T-cell (primary cell): ENCODE data around the gene TAF11. TPM values are rescaled to one million over a fixed set of nuclear protein-coding genes. Genes with fewer than 3 reads are reported as not detected.
"Not testable (repeated sequence)": the region's sequence is repeated elsewhere in the genome, so short reads cannot be mapped to it uniquely, and the experiment has no call there.

Experiments
- ATAC-seq, 4 experiments: fragments of 200-7000 bp in 3 of 4; fragments of 150-1000 bp in 1 of 4; cut with Tn5 transposase; replicated peaks in 1 of 4; 1 replicate in 3 of 4; 2 replicates in 1 of 4; pipeline ENCODE4 v1.10.0; 2021; ENCODE audit warnings: moderate library complexity in 3 of 4, mild to moderate bottlenecking in 2 of 4, moderate number of reproducible peaks in 1 of 4
- CTCF ChIA-PET, 2 donors: fragments of 300-600 bp; sonication (Branson Sonifier 250); formaldehyde crosslinking; loops; one replicate each; lab custom pipeline; 2022; ENCODE audit warnings: antibody characterized with exemption in 2 of 2; lab: Charles Lee
- POLR2A ChIA-PET, 2 donors: fragments of 300-600 bp; sonication (Branson Sonifier 250); formaldehyde crosslinking; loops; one replicate each; lab custom pipeline; 2022; ENCODE audit warnings: antibody characterized with exemption in 2 of 2; lab: Charles Lee
- DNase-seq, 35 experiments: peaks; one replicate each; pipeline versions ENCODE4 v3.0.0 to v3.0.0-alpha.2; 2013 to 2023
- H3K27ac ChIP-seq: one replicate; pipeline ENCODE4 v1.5.1; 2013; ENCODE audit warnings: low read length
- H3K27me3 ChIP-seq, 2 experiments: replicated peaks in 1 of 2; 1 replicate in 1 of 2; 2 replicates in 1 of 2; pipeline versions ENCODE4 v1.6.1 to v1.7.0; 2013; ENCODE audit warnings: low read length in 1 of 2, mixed read lengths in 1 of 2; ENCODE audit not compliant: control insufficient read depth in 2 of 2, insufficient read depth in 2 of 2; ENCODE audit errors: extremely low read depth in 1 of 2
- H3K36me3 ChIP-seq, 2 donors: 1 replicate in 1 of 2; 2 replicates in 1 of 2; pipeline versions ENCODE4 v1.6.1 to v1.7.0; 2013; ENCODE audit warnings: low read length in 1 of 2; ENCODE audit not compliant: control insufficient read depth in 2 of 2, insufficient read depth in 1 of 2; ENCODE audit errors: extremely low read depth in 1 of 2
- H3K4me1 ChIP-seq, 2 experiments: 1 replicate in 1 of 2; 2 replicates in 1 of 2; pipeline versions ENCODE4 v1.6.1 to v1.7.0; 2013; ENCODE audit warnings: low read length in 2 of 2, mixed read lengths in 1 of 2; ENCODE audit not compliant: insufficient read depth in 2 of 2, control insufficient read depth in 1 of 2; ENCODE audit errors: extremely low read depth in 1 of 2
- H3K4me3 ChIP-seq, 2 donors: 1 replicate in 1 of 2; 2 replicates in 1 of 2; pipeline versions ENCODE4 v1.5.1 to v1.7.0; 2013; ENCODE audit warnings: mild to moderate bottlenecking in 2 of 2, low read length in 1 of 2, moderate library complexity in 1 of 2; ENCODE audit not compliant: control insufficient read depth in 1 of 2; ENCODE audit errors: extremely low read depth in 1 of 2
- H3K9me3 ChIP-seq: 2 replicates; pipeline ENCODE4 v1.7.0; 2013
- H3K27ac Mint-ChIP-seq, 2 donors: one replicate each; pipeline ENCODE4 v1.8.0; 2020 to 2021; ENCODE audit warnings: mild to moderate bottlenecking in 2 of 2, mixed read lengths in 2 of 2
- H3K27me3 Mint-ChIP-seq, 2 donors: one replicate each; pipeline ENCODE4 v1.8.0; 2021 to 2022; ENCODE audit warnings: mixed read lengths in 2 of 2
- H3K36me3 Mint-ChIP-seq: one replicate; pipeline ENCODE4 v1.8.0; 2021; ENCODE audit warnings: mixed read lengths
- H3K4me1 Mint-ChIP-seq, 3 donors: one replicate each; pipeline ENCODE4 v1.8.0; 2020 to 2022; ENCODE audit warnings: mixed read lengths in 3 of 3, mild to moderate bottlenecking in 1 of 3
- H3K4me3 Mint-ChIP-seq, 3 donors: one replicate each; pipeline ENCODE4 v1.8.0; 2020 to 2022; ENCODE audit warnings: mild to moderate bottlenecking in 3 of 3, mixed read lengths in 3 of 3, moderate library complexity in 3 of 3
- H3K9me3 Mint-ChIP-seq, 3 donors: one replicate each; pipeline ENCODE4 v1.8.0; 2020 to 2022; ENCODE audit warnings: mixed read lengths in 3 of 3
- WGBS: methylation state at CpG from one replicate; pipeline ENCODE4 v1.1.5; 2013; ENCODE audit warnings: missing lambda C conversion rate; ENCODE audit not compliant: insufficient coverage; 5-methylcytosine and 5-hydroxymethylcytosine counted together
- total RNA-seq, 35 experiments: library from RNA in 6 of 35; stranded (reverse) in 6 of 35; fragments of 120-200 nt in 1 of 35; gene quantifications; one replicate each; pipeline versions ENCODE4 v1.2.1 to v1.2.4 and lab custom pipeline; 2013 to 2026

Gene TAF11
- total RNA-seq, 5 donors from 2014 or later (not counting 1 experiment from before 2014, with no cell fraction given) = 22.7 to 35.1 (median 25.7) TPM

DNA sequence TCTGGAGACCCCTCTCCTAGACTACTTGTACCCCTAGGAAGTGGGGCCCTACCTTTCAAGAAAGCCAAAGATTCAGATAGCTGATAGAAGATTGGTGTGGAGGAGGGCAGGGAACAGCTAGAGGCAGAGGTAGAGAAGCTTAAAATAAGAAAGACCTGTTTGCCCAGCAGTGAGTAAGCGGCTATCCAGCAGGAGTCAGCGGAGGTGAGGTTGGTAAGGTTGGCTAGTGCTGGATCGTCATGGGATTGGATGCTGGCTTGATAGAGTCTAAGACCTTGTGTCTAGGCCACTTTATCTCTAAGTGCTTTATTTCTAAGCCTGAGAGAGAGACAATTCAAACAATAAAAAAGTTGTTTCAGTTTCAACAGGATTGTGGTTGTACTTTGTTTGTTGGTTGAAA lies 20.4 kb upstream of the TAF11 start:
- no peak for ATAC-seq
- ChIA-PET CTCF (no interaction called here), POLR2A (no interaction called here)
- Mint-ChIP-seq H3K4me3 (no peak overlapping the region), H3K9me3 (no peaks in the 10 kb centered on the region), H3K27me3 (no peaks in the 10 kb centered on the region), H3K27ac (no peak overlapping the region), H3K36me3 (peaks cover 9% of the 10 kb centered on the region), H3K4me1 (peaks cover 36 to 56% (median 47%) of the 10 kb centered on the region in 3 donors)
- Histone ChIP-seq H3K4me3 (no peak overlapping the region), H3K4me1 (peaks cover 8% of the 10 kb centered on the region in 2 experiments), H3K9me3 (no peaks in the 10 kb centered on the region), H3K27ac (no peak overlapping the region), H3K27me3 (no peaks in the 10 kb centered on the region), H3K36me3 (no peaks in the 10 kb centered on the region)
- DNase-seq = no peak
- WGBS = no CpG with 5 or more reads among the region's 3 CpGs

DNA sequence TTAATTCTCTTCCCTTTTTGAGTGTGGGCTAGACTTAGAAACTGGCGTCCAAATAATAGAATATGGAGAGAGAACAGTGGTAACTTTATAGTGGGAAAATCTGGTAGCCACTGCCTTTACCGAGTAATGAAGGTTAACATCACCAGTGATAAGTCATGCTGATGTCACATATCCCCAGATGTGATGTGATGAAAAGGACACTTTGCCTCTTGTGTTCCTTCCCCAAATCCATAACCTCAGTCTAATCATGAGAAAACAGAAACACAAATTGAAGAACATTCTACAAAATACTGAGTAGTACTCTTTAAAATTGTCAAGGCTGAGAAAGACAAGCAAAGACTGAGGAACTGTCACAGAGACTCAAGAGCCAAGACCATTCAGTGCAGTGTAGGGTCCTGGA lies 19.0 kb upstream of the TAF11 start:
- ATAC-seq (no peak), DNase-seq (no peak)
- H3K27ac ChIP-seq = no peak overlapping the region
- no peaks in the 10 kb centered on the region for H3K9me3 Mint-ChIP-seq
- ChIA-PET POLR2A (no interaction called here), CTCF (no interaction called here)
- H3K9me3 ChIP-seq = no peaks in the 10 kb centered on the region
- H3K36me3 Mint-ChIP-seq = peaks cover 9% of the 10 kb centered on the region
- no peaks in the 10 kb centered on the region for H3K27me3 ChIP-seq
- H3K4me3 ChIP-seq = no peak overlapping the region
- H3K4me1 ChIP-seq = no peaks in the 10 kb centered on the region
- no peak overlapping the region for H3K4me3 Mint-ChIP-seq
- H3K36me3 ChIP-seq = no peaks in the 10 kb centered on the region
- no peaks in the 10 kb centered on the region for H3K27me3 Mint-ChIP-seq
- H3K27ac Mint-ChIP-seq = no peak overlapping the region
- peaks cover 22 to 46% (median 35%) of the 10 kb centered on the region in 3 donors for H3K4me1 Mint-ChIP-seq
- WGBS = no CpG with 5 or more reads among the region's 2 CpGs

DNA sequence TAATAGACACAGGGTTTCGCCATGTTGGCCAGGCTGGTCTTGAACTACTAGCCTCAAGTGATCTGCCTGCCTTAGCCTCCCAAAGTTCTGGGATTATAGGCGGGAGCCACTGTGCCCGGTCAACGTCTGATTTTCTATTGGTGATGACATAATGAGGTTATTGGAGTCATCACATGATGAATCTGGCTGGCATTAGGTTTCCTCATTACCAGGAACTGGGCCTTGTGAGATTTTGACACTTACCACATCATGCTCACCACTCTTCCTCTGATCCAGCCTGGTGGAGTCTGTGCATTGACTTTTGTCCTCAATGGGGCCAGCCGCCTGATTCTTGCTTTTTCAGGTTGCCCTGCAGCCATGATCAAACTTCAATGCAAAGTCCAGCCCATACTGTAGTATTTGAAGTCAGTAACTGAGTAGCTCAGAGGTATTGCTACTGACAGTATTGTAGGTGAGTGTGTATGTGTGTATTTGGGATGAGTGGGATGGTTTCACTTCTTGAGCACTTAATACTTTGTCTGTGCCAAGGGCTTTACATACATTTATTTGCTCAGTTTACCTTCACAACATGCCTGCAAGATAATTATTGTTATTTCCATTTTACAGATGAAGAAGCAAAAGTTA lies 17.3 kb upstream of the TAF11 start:
- no peaks in the 10 kb centered on the region for H3K27me3 Mint-ChIP-seq
- H3K9me3 ChIP-seq = no peaks in the 10 kb centered on the region
- no peaks in the 10 kb centered on the region for H3K4me1 ChIP-seq
- ATAC-seq = no peak
- H3K9me3 Mint-ChIP-seq = no peaks in the 10 kb centered on the region
- no peaks in the 10 kb centered on the region for H3K27me3 ChIP-seq
- H3K27ac Mint-ChIP-seq = no peak overlapping the region
- no peak overlapping the region for H3K4me3 Mint-ChIP-seq
- CTCF ChIA-PET = no interaction called here
- H3K27ac ChIP-seq = no peak overlapping the region
- DNase-seq = no peak
- H3K4me3 ChIP-seq = no peak overlapping the region
- 98% methylated on average over 5 of the region's 5 CpGs for WGBS
- POLR2A ChIA-PET = no interaction called here
- H3K36me3 ChIP-seq = no peaks in the 10 kb centered on the region
- H3K36me3 Mint-ChIP-seq = peaks cover 9% of the 10 kb centered on the region
- peaks cover 11 to 34% (median 22%) of the 10 kb centered on the region in 3 donors for H3K4me1 Mint-ChIP-seq

DNA sequence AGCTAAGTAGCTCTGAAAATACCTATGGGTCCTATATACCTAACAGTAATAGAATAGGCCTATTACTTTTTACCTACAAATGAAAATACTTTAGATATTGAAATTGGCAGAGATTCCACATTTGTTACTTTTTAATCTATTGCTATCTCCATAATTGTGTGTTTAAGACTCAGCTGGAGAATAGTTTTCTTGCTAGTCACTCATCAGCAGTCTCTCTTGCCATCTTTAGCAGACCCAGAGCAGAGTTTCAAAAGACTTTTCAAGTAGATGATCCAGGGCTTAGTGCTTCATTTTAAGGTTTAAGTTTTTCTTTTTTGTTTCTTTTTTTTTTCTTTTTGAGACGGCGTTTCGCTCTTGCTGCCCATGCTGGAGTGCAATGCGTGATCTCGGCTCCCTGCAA lies 14.1 kb upstream of the TAF11 start:
- H3K27me3 Mint-ChIP-seq = no peaks in the 10 kb centered on the region
- H3K27ac Mint-ChIP-seq = no peak overlapping the region
- H3K36me3 Mint-ChIP-seq = peaks cover 14% of the 10 kb centered on the region
- Histone ChIP-seq H3K36me3 (no peaks in the 10 kb centered on the region), H3K4me3 (no peak overlapping the region), H3K9me3 (no peaks in the 10 kb centered on the region), H3K27ac (no peak overlapping the region), H3K27me3 (no peaks in the 10 kb centered on the region), H3K4me1 (no peaks in the 10 kb centered on the region)
- ChIA-PET POLR2A (no interaction called here), CTCF (no interaction called here)
- no peak for DNase-seq
- H3K9me3 Mint-ChIP-seq = no peaks in the 10 kb centered on the region
- ATAC-seq = no peak
- WGBS = no CpG with 5 or more reads among the region's 5 CpGs
- H3K4me1 Mint-ChIP-seq = peaks cover 15 to 20% (median 17%) of the 10 kb centered on the region in 3 donors
- H3K4me3 Mint-ChIP-seq = no peak overlapping the region

DNA sequence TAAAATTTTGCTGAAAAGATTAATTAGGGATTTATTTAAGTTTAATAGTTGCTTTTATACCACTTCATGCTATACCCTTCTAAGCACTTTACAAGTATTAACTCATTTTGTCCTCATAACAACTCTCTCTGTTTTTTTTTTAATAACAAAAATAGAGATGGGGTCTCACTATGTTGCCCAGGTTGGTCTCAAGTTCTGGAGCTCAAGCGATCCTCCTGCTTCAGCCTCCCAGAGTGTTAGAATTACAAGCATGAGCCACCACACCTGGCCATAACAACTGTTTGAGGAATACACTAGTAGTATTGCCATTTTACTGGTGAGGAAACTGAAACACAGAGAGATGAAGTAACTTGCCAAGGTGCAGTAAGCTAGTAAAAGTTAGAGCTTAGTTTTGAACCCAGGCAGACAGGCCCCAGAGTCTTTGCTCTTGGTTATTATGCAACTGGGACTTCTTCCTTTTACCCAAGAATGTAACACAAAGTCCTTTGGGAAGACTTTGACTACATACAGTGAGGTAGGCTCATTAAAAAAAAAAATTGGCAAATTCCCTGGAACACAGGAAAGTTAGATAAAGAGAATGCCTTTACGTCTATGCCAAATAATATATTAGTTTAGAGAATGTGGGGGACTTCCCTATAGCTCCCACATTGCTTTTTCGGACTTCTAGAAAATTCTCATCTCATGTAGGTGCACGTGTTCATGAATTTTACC lies 12.6 kb upstream of the TAF11 start:
- POLR2A ChIA-PET = no interaction called here
- peaks cover 10 to 13% (median 11%) of the 10 kb centered on the region in 3 donors for H3K4me1 Mint-ChIP-seq
- H3K27ac Mint-ChIP-seq = no peak overlapping the region

DNA sequence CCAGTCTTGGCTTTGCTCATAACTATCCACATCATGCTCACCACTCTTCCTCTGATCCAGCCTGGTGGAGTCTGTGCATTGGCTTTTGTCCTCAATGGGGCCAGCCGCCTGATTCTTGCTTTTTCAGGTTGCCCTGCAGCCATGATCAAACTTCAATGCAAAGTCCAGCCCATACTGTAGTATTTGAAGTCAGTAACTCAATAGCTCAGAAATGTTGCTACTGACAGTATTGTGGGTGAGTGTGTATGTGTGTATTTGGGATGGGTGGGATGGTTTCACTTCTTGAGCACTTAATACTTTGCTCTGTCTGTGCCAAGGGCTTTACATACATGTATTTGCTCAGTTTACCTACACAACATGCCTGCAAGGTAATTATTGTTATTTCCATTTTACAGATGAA lies 11.9 kb upstream of the TAF11 start:
- H3K9me3 ChIP-seq, H3K4me3 ChIP-seq, ATAC-seq, H3K36me3 ChIP-seq, H3K27me3 Mint-ChIP-seq, H3K36me3 Mint-ChIP-seq, H3K4me1 Mint-ChIP-seq, H3K4me3 Mint-ChIP-seq, H3K27ac Mint-ChIP-seq, H3K4me1 ChIP-seq, H3K27me3 ChIP-seq, CTCF ChIA-PET, H3K9me3 Mint-ChIP-seq, POLR2A ChIA-PET, DNase-seq, H3K27ac ChIP-seq: not testable (repeated sequence)
- WGBS = no CpG with 5 or more reads among the region's 1 CpG

More for the DNA sequence above, 12.6 kb upstream of the TAF11 start:
- no peaks in the 10 kb centered on the region for H3K9me3 Mint-ChIP-seq
- Histone ChIP-seq H3K4me3 (no peak overlapping the region), H3K36me3 (no peaks in the 10 kb centered on the region), H3K27me3 (no peaks in the 10 kb centered on the region), H3K4me1 (no peaks in the 10 kb centered on the region), H3K27ac (no peak overlapping the region), H3K9me3 (no peaks in the 10 kb centered on the region)
- H3K36me3 Mint-ChIP-seq = peaks cover 11% of the 10 kb centered on the region
- DNase-seq (no peak), ATAC-seq (no peak)
- no peaks in the 10 kb centered on the region for H3K27me3 Mint-ChIP-seq
- CTCF ChIA-PET = no interaction called here
- H3K4me3 Mint-ChIP-seq = no peak overlapping the region
- WGBS = no CpG with 5 or more reads among the region's 4 CpGs
